NOMO-1 treated with DMSO at 0.1 percent for 48 hours (cell line): Measurements from ENCODE around the gene KCNIP4.
"Not testable (repeated sequence)": the region's sequence is repeated elsewhere in the genome, so short reads cannot be mapped to it uniquely, and the experiment has no call there.

Source experiments
- DNase-seq: peaks from one replicate; lab custom pipeline; 2025; ENCODE audit not compliant: unreplicated experiment; lab: John Stamatoyannopoulos, UW

Gene KCNIP4

DNA sequence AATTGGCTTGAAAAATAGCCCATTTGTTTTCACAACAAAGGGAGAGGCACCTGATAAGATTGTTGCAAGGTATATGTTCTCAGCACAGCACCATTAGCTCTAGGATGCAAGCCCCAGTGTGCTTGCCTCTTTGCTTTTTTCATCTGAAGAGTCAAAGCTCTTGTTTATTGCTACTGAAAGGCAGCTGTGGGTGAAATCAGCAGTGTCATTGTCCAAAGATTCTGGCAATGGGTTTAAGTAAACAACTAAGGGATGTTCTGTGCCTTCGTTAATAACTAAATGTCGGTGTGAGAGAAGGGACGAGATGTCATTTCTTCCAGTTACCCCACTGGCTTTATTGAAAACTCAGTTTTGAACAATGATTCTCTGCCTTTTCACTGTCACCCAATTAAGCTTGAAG is 567.7 kb downstream of the KCNIP4 start:
- DNase-seq = no peak

DNA sequence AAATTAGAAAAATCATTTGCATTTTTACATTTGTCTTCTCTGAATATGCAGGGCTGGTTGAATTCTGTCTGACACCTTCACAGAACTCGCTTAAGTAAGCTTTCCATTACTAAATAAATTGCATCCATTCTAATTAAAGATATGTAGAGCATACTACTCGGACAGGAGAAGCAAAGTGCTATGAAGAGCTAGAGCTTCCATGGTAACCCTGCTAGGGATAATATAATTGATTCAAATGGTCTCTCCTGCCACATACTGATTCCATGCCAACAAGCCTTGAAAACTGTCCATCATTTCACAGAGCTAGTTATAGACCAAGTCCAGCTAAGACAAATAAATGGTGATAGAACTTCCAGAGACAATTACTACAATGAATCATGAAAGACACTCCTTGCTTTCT is 571.5 kb downstream of the KCNIP4 start:
- DNase-seq = no peak

DNA sequence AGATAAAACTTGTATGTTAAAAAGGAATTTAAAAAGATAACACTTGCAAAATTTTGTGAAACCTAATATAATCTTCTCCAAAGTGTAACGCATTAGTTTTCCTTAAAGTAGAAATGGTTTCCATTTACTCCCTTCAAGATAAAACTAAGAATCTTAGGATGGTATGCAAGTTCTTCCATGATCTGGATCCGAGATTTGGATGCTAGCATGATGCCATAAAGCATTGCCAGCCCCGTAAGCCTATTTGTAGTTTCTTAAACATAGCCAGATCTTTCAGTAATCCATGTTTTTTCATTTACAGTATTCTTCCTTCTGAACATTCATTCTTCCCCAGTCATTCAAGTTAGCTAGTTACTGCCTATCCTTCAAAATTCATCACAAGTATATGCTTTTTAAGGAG is 572.4 kb downstream of the KCNIP4 start:
- no peak for DNase-seq

GRCh38 chr4:21374641-21375368 is 573.8 kb downstream of the KCNIP4 start:
- DNase-seq = no peak

DNA sequence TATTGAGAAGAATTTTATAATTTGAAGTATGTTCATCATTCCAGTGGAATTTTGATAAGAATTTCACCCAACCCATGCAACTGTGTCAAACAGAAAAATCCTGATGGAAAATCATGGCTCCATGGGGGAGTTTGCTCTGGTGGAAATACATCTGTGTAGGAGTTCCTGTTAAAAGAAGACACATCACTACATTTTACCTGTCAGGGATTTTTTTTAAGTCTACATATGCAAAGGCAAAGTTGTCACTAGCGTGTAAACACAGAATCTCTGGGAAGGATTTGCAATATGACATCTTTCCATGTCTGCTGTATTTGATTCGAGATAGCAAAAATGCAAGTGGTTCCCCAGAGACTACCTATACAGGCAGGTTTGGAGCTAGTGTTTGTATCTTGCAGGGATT is 581.0 kb downstream of the KCNIP4 start:
- DNase-seq = no peak

- DNase-seq = no peak
Measured at GRCh38 chr4:21366840-21367239, 581.7 kb downstream of the KCNIP4 start.

DNA sequence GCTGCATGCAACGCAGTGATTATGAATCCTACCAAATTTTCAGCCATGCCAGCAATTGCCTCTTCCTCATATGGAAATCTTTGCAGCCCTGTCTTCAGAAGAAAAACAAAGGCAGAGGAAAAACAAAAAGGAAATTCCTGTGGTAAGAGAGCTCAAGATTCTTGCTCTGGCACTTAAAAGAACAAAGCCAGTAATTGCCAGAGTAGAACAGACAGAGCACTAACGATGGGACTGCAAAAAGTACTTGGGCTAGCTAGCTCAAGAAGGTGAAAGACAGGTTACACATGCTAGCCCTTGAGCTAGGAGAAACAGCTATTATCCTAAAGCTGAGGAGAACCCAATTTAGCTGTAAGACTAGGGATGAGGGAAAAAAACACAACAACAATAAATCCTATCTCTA is 582.3 kb downstream of the KCNIP4 start:
- DNase-seq = no peak

GRCh38 chr4:21363701-21364100 is 584.9 kb downstream of the KCNIP4 start:
- no peak for DNase-seq

- DNase-seq = not testable (repeated sequence)
Measured at GRCh38 chr4:21352354-21352753, 596.2 kb downstream of the KCNIP4 start.

GRCh38 chr4:21347142-21347541 is 601.4 kb downstream of the KCNIP4 start:
- no peak for DNase-seq

DNA sequence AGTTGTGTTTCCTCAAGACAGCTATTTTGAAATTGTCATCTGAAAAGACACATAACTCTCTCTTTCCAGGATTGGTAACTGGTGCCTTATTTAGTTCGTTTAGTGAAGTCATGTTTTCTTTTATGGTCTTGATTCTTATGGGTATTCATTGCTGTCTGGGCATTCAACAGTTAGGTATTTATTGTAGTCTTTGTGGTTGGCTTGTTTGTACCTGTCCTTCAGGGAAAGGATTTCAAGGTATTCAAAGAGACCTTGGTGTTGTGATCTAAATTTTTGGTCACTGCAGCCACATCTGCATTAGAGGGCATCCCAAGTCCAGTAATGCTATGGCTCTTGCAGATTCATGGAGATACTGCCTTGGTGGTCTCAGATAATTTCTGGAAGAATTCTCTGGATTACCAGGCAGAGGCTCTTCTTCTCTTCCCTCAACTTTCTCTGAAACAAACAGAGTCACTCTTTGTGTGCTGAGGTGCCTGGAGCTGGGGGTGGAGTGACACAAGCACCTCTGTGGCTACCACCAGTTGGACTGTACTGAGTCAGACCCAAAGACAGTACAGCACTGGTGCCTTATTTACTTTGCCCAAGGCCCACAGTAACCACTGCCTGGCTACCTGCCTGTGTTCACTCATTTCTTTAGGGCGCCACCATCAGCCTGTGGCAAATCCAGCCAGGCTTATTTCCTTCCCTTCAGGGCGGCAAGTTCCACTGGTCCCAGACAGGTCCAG is 620.4 kb downstream of the KCNIP4 start:
- DNase-seq = no peak

DNA sequence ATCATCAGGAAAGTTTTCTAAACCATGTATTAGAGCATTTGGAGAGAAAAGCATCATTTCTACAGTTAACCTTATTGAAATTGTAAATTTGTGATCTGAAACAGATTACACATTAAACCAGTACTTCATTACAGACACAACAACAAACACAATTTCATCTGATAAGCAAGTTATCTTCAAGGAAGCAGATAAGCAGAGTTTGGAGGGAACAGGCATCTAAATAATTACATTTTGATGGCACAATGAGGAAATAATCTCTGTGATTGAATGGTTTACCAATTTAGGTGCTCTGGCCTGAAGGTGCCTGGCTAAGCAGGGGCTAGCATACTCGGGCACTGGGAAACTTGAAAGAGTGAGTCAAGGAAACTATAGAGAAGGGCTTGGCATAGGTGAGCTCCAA is 628.5 kb downstream of the KCNIP4 start:
- DNase-seq = no peak

GRCh38 chr4:21307709-21308108 is 640.9 kb downstream of the KCNIP4 start:
- DNase-seq = no peak

- no peak for DNase-seq
Measured at GRCh38 chr4:21304540-21304887, 644.1 kb downstream of the KCNIP4 start.

DNA sequence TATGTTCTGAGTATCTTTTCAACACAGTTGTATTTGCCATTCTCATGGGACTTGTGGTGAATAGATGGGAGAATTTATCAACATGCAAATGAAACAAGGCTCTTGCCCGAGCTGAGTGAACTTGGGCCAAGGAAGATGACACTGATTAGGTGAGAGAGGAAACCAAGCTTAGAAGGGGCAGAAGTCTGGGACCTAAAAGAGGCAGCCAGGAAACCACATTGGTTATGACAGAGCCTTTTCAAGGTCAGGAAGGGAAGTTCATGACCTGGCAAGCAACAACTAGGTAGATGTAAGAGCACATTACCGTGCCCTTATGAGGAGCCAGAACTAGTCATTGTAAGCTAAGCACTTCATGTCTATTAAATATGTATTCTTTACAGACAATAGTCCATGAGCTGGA is 658.0 kb downstream of the KCNIP4 start:
- DNase-seq = no peak

DNA sequence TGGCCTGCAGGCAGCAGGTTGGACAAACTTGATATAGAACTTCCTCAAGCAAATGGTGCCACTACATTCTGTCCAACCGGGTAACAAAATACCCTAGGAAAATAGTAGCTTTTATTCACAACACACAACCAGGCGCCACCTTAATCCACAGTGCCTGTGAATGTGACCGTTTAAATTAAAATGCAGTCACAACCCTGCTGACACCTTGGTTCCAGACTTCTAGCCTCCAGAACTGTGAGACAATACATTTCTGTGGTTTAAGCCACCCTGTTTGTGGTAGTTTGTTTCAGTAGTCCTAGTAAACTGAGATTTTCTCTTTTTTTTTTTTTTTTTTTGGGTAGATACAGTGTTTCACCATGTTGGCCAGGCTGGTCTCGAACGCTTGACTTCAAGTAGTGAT is 672.5 kb downstream of the KCNIP4 start:
- no peak for DNase-seq

DNA sequence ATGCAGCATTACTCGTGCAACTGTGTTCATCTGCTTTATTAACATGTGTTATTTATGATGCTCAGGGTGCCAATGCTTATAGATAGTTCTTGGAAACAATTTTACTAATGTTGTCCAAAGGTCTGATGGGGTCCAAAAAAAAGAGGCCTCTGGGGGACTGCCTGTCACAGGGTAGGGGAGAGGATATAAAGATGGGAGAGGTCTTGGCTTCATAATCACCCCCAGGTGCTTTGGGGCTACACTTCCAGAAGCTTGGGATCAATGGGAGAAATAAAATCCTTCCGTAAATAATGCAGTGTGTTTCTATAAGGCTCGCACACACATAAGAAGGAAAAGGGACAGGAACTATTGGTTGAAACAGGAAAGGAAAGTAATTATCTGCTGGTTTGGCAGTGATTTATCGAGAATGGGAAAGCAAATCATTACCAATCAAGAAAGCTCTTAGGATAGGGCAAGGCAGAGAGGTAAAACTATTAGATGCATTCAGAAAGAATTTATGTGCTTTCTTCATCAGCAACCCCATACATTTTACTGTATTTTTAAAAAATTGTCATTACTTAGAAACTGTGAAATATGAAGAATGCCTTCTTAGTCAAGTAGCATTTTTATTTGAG is 677.0 kb downstream of the KCNIP4 start:
- no peak for DNase-seq

- no peak for DNase-seq
Measured at GRCh38 chr4:21248331-21248730, 700.2 kb downstream of the KCNIP4 start.

DNA sequence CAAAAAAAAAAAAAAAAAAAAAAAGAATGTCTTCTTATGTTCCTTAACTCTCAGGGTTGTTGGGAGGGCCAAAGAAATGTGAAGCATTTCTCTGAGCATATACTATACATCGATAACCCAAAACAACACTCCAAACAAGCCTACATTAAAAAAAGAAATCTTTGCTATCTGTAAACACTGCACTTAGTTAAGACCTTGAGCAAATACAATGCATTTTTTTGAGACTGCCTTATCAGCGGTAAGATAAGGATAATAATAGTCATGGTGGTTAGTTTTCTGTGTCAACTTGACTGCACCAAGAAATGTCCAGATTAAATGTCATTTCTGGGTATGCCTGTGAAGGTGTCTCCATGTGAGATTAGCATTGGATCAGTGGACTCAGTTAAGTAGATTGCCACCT is 706.4 kb downstream of the KCNIP4 start:
- DNase-seq = no peak

- DNase-seq = no peak
Measured at GRCh38 chr4:21226637-21227538, 721.7 kb downstream of the KCNIP4 start.

DNA sequence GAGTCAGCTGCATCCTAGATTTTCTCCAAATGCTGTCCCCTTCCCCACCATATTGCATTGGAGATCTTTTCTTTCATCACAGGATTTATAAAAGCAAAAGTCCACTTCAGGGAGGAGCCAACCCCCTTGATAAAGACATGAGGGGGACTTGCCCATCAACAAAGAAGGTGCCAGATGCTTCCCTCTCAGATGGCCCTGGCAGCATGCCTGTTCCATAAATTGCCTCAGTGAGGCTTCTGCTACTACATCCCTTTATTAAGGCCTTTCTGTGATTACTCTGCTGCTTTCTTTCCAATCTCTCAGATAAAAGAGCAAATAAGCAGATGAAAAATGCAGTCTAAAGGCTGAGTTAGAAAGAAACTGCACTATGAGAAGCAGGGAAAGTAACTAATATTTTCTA is 736.7 kb downstream of the KCNIP4 start:
- DNase-seq = no peak
